HepG2 (cell line): ENCODE measurements around the gene MAP2K6. TPM values are rescaled to one million over a fixed set of nuclear protein-coding genes. Genes with fewer than 3 reads are reported as not detected.

Experiments
- ATAC-seq: fragments of 200-7000 bp; cut with Tn5 transposase; 3 replicates; pipeline ENCODE4 v1.9.1; 2020; ENCODE audit warnings: mild to moderate bottlenecking, moderate library complexity
- BruUV-seq: library from RNA; stranded (reverse); fragments of 400-500 nt; replicated peaks from 2 replicates; lab custom pipeline; 2021; lab: Mats Ljungman, UMichigan
- CTCF ChIA-PET: fragments of 300-600 bp; formaldehyde crosslinking; extraction: SDS; loops from one replicate; lab custom pipeline; 2021; ENCODE audit warnings: low total read pairs, inconsistent platforms, low intra/inter-chr PET ratio; lab: Yijun Ruan, JAX
- POLR2A ChIA-PET: fragments of 350-600 bp; sonication (Branson Sonifier 250); formaldehyde crosslinking; loops from one replicate; lab custom pipeline; 2020; ENCODE audit warnings: antibody characterized with exemption, inconsistent platforms; lab: Yijun Ruan, JAX
- DNase-seq: peaks from one replicate; pipeline ENCODE4 v3.0.0-alpha.2; 2015; ENCODE audit warnings: low spot score
- FAIRE-seq: peaks from 3 replicates; lab custom pipeline; 2011; peaks lifted over from hg19 to GRCh38; lab: Jason Lieb, UNC
- H2AFZ ChIP-seq: one replicate; pipeline ENCODE4 v1.6.1; 2011; ENCODE audit warnings: low read length, inconsistent platforms
- H3K27ac ChIP-seq: fragments of 300-600 bp; 3 replicates; pipeline ENCODE4 v1.8.0; 2011; ENCODE audit warnings: mixed run types, mild to moderate bottlenecking, mixed read lengths, low read length, inconsistent platforms; ENCODE audit not compliant: insufficient read depth; ENCODE audit errors: extremely low read length
- H3K27me3 ChIP-seq, 2 experiments: fragments of 200-600 bp in 1 of 2; 2 replicates in 1 of 2; 3 replicates in 1 of 2; pipeline versions ENCODE4 v1.6.0 to v1.8.0; 2011; ENCODE audit warnings: low read length in 2 of 2, mild to moderate bottlenecking in 2 of 2, moderate library complexity in 2 of 2, inconsistent platforms in 1 of 2; ENCODE audit not compliant: insufficient read depth in 2 of 2, control insufficient read depth in 1 of 2
- H3K36me3 ChIP-seq, 2 experiments: fragments of 200-600 bp in 1 of 2; replicated peaks in 1 of 2; 2 replicates in 1 of 2; 3 replicates in 1 of 2; pipeline versions ENCODE4 v1.5.1 to v1.8.0; 2011; ENCODE audit warnings: low read length in 2 of 2, inconsistent platforms in 1 of 2; ENCODE audit not compliant: insufficient read depth in 2 of 2, control insufficient read depth in 1 of 2
- H3K4me1 ChIP-seq: 2 replicates; pipeline ENCODE4 v1.5.1; 2012; ENCODE audit warnings: low read length, inconsistent platforms; ENCODE audit not compliant: insufficient read depth
- H3K4me2 ChIP-seq: 2 replicates; pipeline ENCODE4 v1.6.0; 2011; ENCODE audit warnings: low read depth, low read length, inconsistent platforms
- H3K4me3 ChIP-seq, 3 experiments: fragments of 200-600 bp in 1 of 3; sonication (generic), shearing (Covaris generic) in 1 of 3; replicated peaks in 1 of 3; 2 replicates each; pipeline ENCODE4 v1.5.1; 2011 to 2016; ENCODE audit warnings: low read length in 3 of 3, inconsistent platforms in 2 of 3, low read depth in 2 of 3, mild to moderate bottlenecking in 2 of 3, control low read depth in 1 of 3, mixed read lengths in 1 of 3; ENCODE audit not compliant: insufficient read depth in 1 of 3
- H3K79me2 ChIP-seq: one replicate; pipeline ENCODE4 v1.6.1; 2011; ENCODE audit warnings: low read length, inconsistent platforms; ENCODE audit not compliant: insufficient read depth
- H3K9ac ChIP-seq: 2 replicates; pipeline ENCODE4 v1.6.0; 2011; ENCODE audit warnings: mild to moderate bottlenecking, low read depth, low read length, inconsistent platforms; ENCODE audit not compliant: insufficient read depth
- H3K9me3 ChIP-seq: 2 replicates; pipeline ENCODE4 v1.5.1; 2012; ENCODE audit warnings: mild to moderate bottlenecking, low read length
- H4K20me1 ChIP-seq: 2 replicates; pipeline ENCODE4 v1.6.0; 2011; ENCODE audit warnings: inconsistent platforms, mild to moderate bottlenecking, low read length, moderate library complexity; ENCODE audit not compliant: insufficient read depth
- BRCA1 ChIP-seq: sonication (generic); formaldehyde crosslinking; IDR thresholded peaks from 2 replicates; pipeline ENCODE4 v1.4.0; 2020; ENCODE audit warnings: missing genetic modification reagents
- GABPB1 ChIP-seq: IDR thresholded peaks from 2 replicates; pipeline ENCODE4 v1.6.1; 2016; ENCODE audit warnings: mild to moderate bottlenecking, missing genetic modification reagents, moderate library complexity, missing compliant biosample characterization
- GTF3A ChIP-seq: sonication (generic); formaldehyde crosslinking; conservative IDR thresholded peaks from 2 replicates; pipeline ENCODE4 v1.4.0; 2020; ENCODE audit warnings: mild to moderate bottlenecking, missing genetic modification reagents
- MAF1 ChIP-seq: sonication (generic); formaldehyde crosslinking; IDR thresholded peaks from 2 replicates; pipeline ENCODE4 v1.5.0; 2020; ENCODE audit warnings: missing genetic modification reagents, borderline replicate concordance
- PAX8 ChIP-seq: sonication (generic); formaldehyde crosslinking; IDR thresholded peaks from 2 replicates; pipeline ENCODE4 v1.8.0; 2022; ENCODE audit warnings: mild to moderate bottlenecking, missing genetic modification reagents, borderline replicate concordance
- RBFOX2 ChIP-seq: fragments of 200-400 bp; formaldehyde crosslinking; IDR thresholded peaks from 2 replicates; pipeline ENCODE4 v1.6.1; 2017; ENCODE audit warnings: low read depth, mild to moderate bottlenecking, low read length
- RXRA ChIP-seq: sonication (generic); formaldehyde crosslinking; IDR thresholded peaks from 2 replicates; pipeline ENCODE4 v1.5.1; 2020; ENCODE audit warnings: missing genetic modification reagents
- SKIL ChIP-seq: sonication (generic); formaldehyde crosslinking; IDR thresholded peaks from 2 replicates; pipeline ENCODE4 v1.8.0; 2022; ENCODE audit warnings: missing genetic modification reagents, mild to moderate bottlenecking, moderate library complexity, borderline replicate concordance
- SSRP1 ChIP-seq: IDR thresholded peaks from 2 replicates; pipeline ENCODE4 v1.6.1; 2016; ENCODE audit warnings: control low read depth
- TARDBP ChIP-seq: sonication (generic); formaldehyde crosslinking; IDR thresholded peaks from 2 replicates; pipeline ENCODE4 v1.8.0; 2022; ENCODE audit warnings: mild to moderate bottlenecking, missing genetic modification reagents
- ZFP62 ChIP-seq: sonication (generic); formaldehyde crosslinking; IDR thresholded peaks from 2 replicates; pipeline ENCODE4 v1.4.0; 2020; ENCODE audit warnings: missing genetic modification reagents
- ZNF205 ChIP-seq: IDR thresholded peaks from 2 replicates; pipeline ENCODE4 v1.6.1; 2018; ENCODE audit warnings: missing biosample characterization, missing genetic modification reagents
- ZNF225 ChIP-seq: sonication (generic); formaldehyde crosslinking; IDR thresholded peaks from 2 replicates; pipeline ENCODE4 v1.4.0; 2020; ENCODE audit warnings: mild to moderate bottlenecking, missing genetic modification reagents
- ZNF329 ChIP-seq: sonication (generic); formaldehyde crosslinking; IDR thresholded peaks from 2 replicates; pipeline ENCODE4 v1.9.0; 2021; ENCODE audit warnings: low read depth, mild to moderate bottlenecking, missing genetic modification reagents
- ZNF335 ChIP-seq: sonication (generic); formaldehyde crosslinking; IDR thresholded peaks from 2 replicates; pipeline ENCODE4 v1.4.0; 2020; ENCODE audit warnings: missing genetic modification reagents
- ZNF343 ChIP-seq: sonication (generic); formaldehyde crosslinking; IDR thresholded peaks from 2 replicates; pipeline ENCODE4 v1.4.0; 2020; ENCODE audit warnings: mild to moderate bottlenecking, missing genetic modification reagents
- ZNF503 ChIP-seq: sonication (generic); formaldehyde crosslinking; IDR thresholded peaks from 2 replicates; pipeline ENCODE4 v1.4.0; 2020; ENCODE audit warnings: missing genetic modification reagents
- ZNF619 ChIP-seq: sonication (generic); formaldehyde crosslinking; IDR thresholded peaks from 2 replicates; pipeline ENCODE4 v1.4.0; 2020; ENCODE audit warnings: mild to moderate bottlenecking, missing genetic modification reagents
- WGBS: methylation state at CpG from one replicate; pipeline ENCODE4 v1.1.6; 2017; ENCODE audit warnings: low lambda C conversion rate; 5-methylcytosine and 5-hydroxymethylcytosine counted together
- in situ Hi-C: cut with HindIII; loops from 2 replicates; pipeline ENCODE4 v1.10.0; 2017; ENCODE audit warnings: low pct_unique_long_range_greater_than_20kb; ENCODE audit not compliant: extremely low pct_ligation_motif_present
- intact Hi-C: fragments of 100-400 bp; cut with micrococcal nuclease; formaldehyde crosslinking; loops from one replicate; pipeline ENCODE4 v1.10.0; 2022; ENCODE audit not compliant: unreplicated experiment
- polyA plus RNA-seq, 8 experiments: library from polyadenylated mRNA; depleted of rRNA in 3 of 8; stranded (reverse) in 7 of 8; unstranded in 1 of 8; fragments of >200 nt; fragmentation: Illumina TruSeq in 4 of 8; extraction: Trizol in 4 of 8; gene quantifications; 2 replicates each; pipeline versions ENCODE4 v1.2.1 to v1.2.3, GENCODE V29; 2011 to 2016; ENCODE audit warnings: low read depth in 4 of 8, missing spikeins in 1 of 8, mixed read lengths in 1 of 8; ENCODE audit not compliant: insufficient read depth in 1 of 8
- total RNA-seq, 5 experiments: library from RNA; depleted of rRNA; stranded (reverse); fragments of >200 nt; fragmentation: Illumina TruSeq; extraction: Trizol; gene quantifications; 2 replicates each; pipeline ENCODE4 v1.2.3, GENCODE V29; 2016; ENCODE audit warnings: low read depth in 1 of 5
- TF ChIP-seq, protein P1 (sequence below): fragments of 450-650 bp; IDR thresholded peaks from 2 replicates; pipeline ENCODE4 v1.6.1; 2017

Gene MAP2K6
- total and polyA plus RNA-seq, 2 of the 13 experiments (the other 11 are each of a cell fraction or from before 2014, with no cell fraction given) = 5.1 to 33.6 TPM

DNA sequence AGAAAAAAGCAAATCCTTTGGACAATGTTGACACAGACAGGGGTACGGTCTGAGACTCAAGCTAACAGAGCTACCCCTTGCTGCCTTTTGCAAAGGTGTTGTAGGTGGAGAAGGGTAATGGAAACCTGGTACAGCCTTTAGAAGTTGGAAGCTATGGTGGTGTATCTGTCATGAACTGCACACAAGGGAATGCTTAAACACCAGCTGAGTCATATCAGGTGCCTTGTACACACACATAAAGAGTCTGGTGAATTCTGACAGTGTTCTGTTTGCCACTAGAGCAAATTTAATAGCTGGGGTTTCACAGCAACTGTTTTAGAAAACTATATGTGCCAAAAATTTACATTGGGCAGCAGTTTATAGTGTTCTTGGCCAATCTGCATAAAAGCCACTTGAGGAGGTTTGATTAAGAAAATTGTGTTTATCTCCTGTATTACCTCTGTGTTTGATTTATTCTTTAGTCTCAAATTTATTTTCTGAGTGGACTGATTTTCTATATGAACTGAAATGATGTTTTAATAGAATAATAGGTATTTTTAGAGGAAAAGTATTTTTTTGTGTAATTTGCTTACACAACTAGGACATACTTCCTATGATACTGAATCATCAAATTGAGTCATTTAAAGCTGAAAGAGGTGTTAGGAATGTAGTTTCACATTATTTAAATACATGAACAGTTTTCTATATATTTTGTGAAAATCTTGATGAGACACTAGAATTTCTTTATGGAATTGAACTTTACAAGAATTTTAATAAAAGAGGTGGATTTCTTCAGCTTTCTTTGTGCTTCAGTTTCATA, 136.9 kb downstream of the MAP2K6 start:
- H3K27me3 ChIP-seq = no peaks in the 10 kb centered on the region
- no peak overlapping the region for H2AFZ ChIP-seq
- CTCF ChIA-PET = no interaction called here
- intact Hi-C loops (no loop called here), in situ Hi-C loops (no loop called here)
- H3K79me2 ChIP-seq = no peaks in the 10 kb centered on the region
- no TSS peak for BruUV-seq
- FAIRE-seq (no peak), DNase-seq (no peak), ATAC-seq (no peak)
- no peaks in the 10 kb centered on the region for H3K36me3 ChIP-seq
- no peak overlapping the region for H3K27ac ChIP-seq
- no peaks in the 10 kb centered on the region for H4K20me1 ChIP-seq
- POLR2A ChIA-PET = no interaction called here
- 90% methylated on average over 1 of the region's 1 CpG for WGBS
- peaks cover 7% of the 10 kb centered on the region; the same call in 1 of the 2 replicates for H3K4me1 ChIP-seq
- H3K9ac ChIP-seq = no peak overlapping the region
- H3K9me3 ChIP-seq = peaks cover 10% of the 10 kb centered on the region
- no peak overlapping the region for H3K4me3 ChIP-seq
- no peak overlapping the region for H3K4me2 ChIP-seq
- no peak for TF ChIP-seq ZNF503
- TF ChIP-seq ZNF225 = no peak
- TF ChIP-seq ZNF343 = no peak
- TF ChIP-seq, protein P1, sequence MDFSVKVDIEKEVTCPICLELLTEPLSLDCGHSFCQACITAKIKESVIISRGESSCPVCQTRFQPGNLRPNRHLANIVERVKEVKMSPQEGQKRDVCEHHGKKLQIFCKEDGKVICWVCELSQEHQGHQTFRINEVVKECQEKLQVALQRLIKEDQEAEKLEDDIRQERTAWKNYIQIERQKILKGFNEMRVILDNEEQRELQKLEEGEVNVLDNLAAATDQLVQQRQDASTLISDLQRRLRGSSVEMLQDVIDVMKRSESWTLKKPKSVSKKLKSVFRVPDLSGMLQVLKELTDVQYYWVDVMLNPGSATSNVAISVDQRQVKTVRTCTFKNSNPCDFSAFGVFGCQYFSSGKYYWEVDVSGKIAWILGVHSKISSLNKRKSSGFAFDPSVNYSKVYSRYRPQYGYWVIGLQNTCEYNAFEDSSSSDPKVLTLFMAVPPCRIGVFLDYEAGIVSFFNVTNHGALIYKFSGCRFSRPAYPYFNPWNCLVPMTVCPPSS = no peak
- TF ChIP-seq ZFP62 (CRISPR knock-in tag) = no peak
- TF ChIP-seq SSRP1 (CRISPR knock-in tag) = no peak
- TF ChIP-seq SKIL (CRISPR knock-in tag) = no peak
- no peak for TF ChIP-seq BRCA1
- TF ChIP-seq RBFOX2 = no peak
- TF ChIP-seq GTF3A (CRISPR knock-in tag) = no peak
- TF ChIP-seq MAF1 (CRISPR knock-in tag) = no peak
- TF ChIP-seq ZNF335 (CRISPR knock-in tag) = no peak
- TF ChIP-seq ZNF619 (CRISPR knock-in tag) = no peak
- no peak for TF ChIP-seq RXRA
- TF ChIP-seq PAX8 (CRISPR knock-in tag) = no peak
- TF ChIP-seq ZNF205 (CRISPR knock-in tag) = no peak
- TF ChIP-seq TARDBP = no peak
- no peak for TF ChIP-seq GABPB1
- TF ChIP-seq ZNF329 = no peak
- TF ChIP-seq, all 625 proteins: peak for 0
